Spleen (tissue), 7 donors: Measurements from ENCODE around the gene KIF26B.

ENCODE experiments used
- CTCF ChIP-seq, 11 experiments: fragments of 200-600 bp in 7 of 11; fragments of 450-650 bp in 4 of 11; sonication (generic) in 4 of 11; IDR thresholded peaks in 8 of 11; conservative IDR thresholded peaks in 3 of 11; 1 replicate in 7 of 11; 2 replicates in 4 of 11; pipeline versions ENCODE4 v1.4.0 to v1.8.0; 2016 to 2021; ENCODE audit warnings: antibody characterized with exemption in 11 of 11, inconsistent platforms in 4 of 11, mild to moderate bottlenecking in 1 of 11
- POLR2A ChIP-seq, 3 donors: fragments of 450-650 bp; IDR thresholded peaks; one replicate each; pipeline ENCODE4 v1.5.1; 2017; ENCODE audit warnings: antibody characterized with exemption in 3 of 3, mild to moderate bottlenecking in 1 of 3
- donor health status: DM: no; HTN: no; CAD: no; lungs with moderate emphysema.
- donor health status: DM: no; HTN: no; CAD: no.
- donor health status: DM: no; HTN: no; CAD: no.

- TF ChIP-seq CTCF (IDR thresholded peaks at IDR 0.05 in 8 of 11, conservative IDR thresholded peaks at IDR 0.05 in 3 of 11) = no peak
- no peak for TF ChIP-seq POLR2A (IDR thresholded peaks at IDR 0.05)
These were observed 383.2 kb downstream of the KIF26B start for GRCh38 chr1:245537992-245538391.
